Upper lobe of left lung (tissue), 4 donors: Measurements from ENCODE around the gene KRTAP16-1.

Source experiments
- EP300 ChIP-seq, 4 donors: sonication (generic); formaldehyde crosslinking; IDR thresholded peaks; one replicate each; pipeline ENCODE4 v1.5.1; 2017; ENCODE audit warnings: antibody characterized with exemption in 4 of 4, control low read depth in 2 of 4
- POLR2A ChIP-seq, 4 donors: fragments of 450-650 bp; IDR thresholded peaks; one replicate each; pipeline ENCODE4 v1.5.1; 2016 to 2017; ENCODE audit warnings: antibody characterized with exemption in 4 of 4, mild to moderate bottlenecking in 2 of 4
- POLR2AphosphoS5 ChIP-seq, 2 donors: sonication (generic); formaldehyde crosslinking; IDR thresholded peaks; one replicate each; pipeline ENCODE4 v1.5.1; 2017; ENCODE audit warnings: antibody characterized with exemption in 2 of 2
- TF ChIP-seq, protein P1 (sequence below), 6 experiments: fragments of 450-650 bp in 4 of 6; fragments of 200-600 bp in 2 of 6; sonication (generic) in 2 of 6; IDR thresholded peaks; one replicate each; pipeline ENCODE4 v1.5.1; 2016 to 2019; ENCODE audit warnings: antibody characterized with exemption in 6 of 6

DNA sequence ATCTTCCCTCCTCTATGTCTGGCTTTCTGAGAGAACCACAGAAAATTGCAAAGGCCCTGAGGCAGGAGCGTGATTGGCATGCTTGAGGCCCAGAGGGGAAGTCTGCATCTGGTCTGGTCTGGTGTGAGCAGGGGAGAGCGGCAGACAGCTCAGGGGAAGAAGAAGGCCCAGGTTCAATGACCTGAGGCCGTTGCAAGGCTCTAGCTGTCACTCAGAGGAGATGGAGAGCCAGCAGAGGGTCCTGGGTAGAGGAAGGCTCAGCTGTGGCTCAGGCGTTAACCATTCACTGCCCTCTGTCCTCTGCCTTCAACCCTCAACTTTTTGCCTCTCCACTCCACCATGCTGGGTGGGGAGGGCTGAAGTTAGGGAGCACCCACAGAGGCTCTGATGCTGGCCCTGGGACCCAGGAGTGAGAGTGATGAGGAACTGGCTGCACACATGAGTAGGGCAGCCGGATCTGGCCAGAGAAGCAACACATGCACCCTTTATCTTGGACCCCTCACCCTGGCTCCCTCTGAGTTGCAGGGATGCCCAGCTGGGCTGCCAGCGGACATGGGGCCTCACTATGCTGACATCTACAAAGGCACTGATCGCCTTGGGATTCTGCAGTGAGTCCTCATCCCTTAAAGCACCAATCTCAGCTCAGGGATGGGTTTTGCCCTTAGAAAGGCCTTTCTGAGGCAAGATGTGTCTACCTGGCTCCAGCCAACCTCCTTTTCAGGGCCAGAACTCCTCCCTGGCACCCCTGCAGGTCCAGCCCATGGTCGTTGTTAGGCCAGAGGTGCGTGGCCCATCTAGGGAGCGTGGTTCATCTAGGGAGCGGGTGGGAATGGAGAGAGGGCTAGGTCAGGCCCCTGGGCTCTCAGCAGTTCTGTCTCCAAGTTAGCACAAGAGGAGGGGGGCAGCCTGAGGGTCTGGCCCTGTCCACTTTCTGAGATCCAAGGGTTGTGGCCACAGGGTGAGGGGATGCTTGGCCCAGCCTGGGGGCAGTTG, 14.1 kb upstream of the KRTAP16-1 start:
- TF ChIP-seq, protein P1, sequence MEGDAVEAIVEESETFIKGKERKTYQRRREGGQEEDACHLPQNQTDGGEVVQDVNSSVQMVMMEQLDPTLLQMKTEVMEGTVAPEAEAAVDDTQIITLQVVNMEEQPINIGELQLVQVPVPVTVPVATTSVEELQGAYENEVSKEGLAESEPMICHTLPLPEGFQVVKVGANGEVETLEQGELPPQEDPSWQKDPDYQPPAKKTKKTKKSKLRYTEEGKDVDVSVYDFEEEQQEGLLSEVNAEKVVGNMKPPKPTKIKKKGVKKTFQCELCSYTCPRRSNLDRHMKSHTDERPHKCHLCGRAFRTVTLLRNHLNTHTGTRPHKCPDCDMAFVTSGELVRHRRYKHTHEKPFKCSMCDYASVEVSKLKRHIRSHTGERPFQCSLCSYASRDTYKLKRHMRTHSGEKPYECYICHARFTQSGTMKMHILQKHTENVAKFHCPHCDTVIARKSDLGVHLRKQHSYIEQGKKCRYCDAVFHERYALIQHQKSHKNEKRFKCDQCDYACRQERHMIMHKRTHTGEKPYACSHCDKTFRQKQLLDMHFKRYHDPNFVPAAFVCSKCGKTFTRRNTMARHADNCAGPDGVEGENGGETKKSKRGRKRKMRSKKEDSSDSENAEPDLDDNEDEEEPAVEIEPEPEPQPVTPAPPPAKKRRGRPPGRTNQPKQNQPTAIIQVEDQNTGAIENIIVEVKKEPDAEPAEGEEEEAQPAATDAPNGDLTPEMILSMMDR (IDR thresholded peaks at IDR 0.05) = no peak
- TF ChIP-seq POLR2A (IDR thresholded peaks at IDR 0.05) (no peak), EP300 (IDR thresholded peaks at IDR 0.05) (no peak), POLR2AphosphoS5 (IDR thresholded peaks at IDR 0.05) (no peak)
